OCI-LY7 (cell line): ENCODE measurements around the gene NEK11.

ENCODE experiments used
- CTCF ChIP-seq: fragments of 200-600 bp; sonication (generic); conservative IDR thresholded peaks from 2 replicates; pipeline ENCODE4 v1.5.1; 2014; ENCODE audit warnings: mild to moderate bottlenecking, antibody characterized with exemption, low read length, moderate library complexity, mixed read lengths
- EZH2phosphoT487 ChIP-seq: fragments of 200-600 bp; sonication (generic); IDR thresholded peaks from 2 replicates; pipeline ENCODE4 v1.6.1; 2018; ENCODE audit warnings: low read depth, borderline replicate concordance, mild to moderate bottlenecking, mixed run types, antibody characterized with exemption, low read length, moderate library complexity, mixed read lengths

GRCh38 chr3:131223373-131224289 lies 197.0 kb downstream of the NEK11 start:
- TF ChIP-seq CTCF (no peak), EZH2phosphoT487 (no peak)
